ENCODE results near the gene ITGB7. TPM values are rescaled to one million over a fixed set of nuclear protein-coding genes. Genes with fewer than 3 reads are reported as not detected.

Gene ITGB7
- total and polyA plus RNA-seq, 2 donors (not counting 3 experiments of a cell fraction or from before 2014, with no cell fraction given): 0.17 TPM; not detected in 1

DNA sequence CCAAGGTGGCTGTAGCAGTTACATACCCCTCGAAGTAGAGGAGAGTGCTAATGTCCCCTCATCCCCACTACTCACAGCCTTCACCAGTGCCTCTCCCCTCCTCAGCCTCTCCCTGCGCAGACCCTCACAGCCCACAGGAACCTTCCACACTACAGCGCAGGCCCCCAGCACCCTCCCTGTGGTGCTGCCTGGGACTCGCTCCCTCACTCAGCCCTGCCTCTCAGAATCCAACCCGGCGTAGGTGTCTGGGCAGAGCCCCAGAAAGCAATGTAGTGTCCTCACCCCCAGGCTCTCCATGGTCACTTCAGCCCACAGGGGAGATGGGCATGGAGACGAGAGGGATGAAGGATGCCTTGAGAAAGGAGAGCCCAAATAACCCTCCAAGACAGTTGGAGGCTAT lies 37.4 kb downstream of the ITGB7 start:
- BruUV-seq (replicated peaks): no TSS peak
- Histone ChIP-seq H3K4me3 (replicated peaks in 1 of 3; ENCODE audit: insufficient read depth in 1 of 3, low read depth in 1 of 3, low read length in 3 of 3) (no peak overlapping the region), H3K9ac (replicated peaks; ENCODE audit: extremely low read depth, insufficient read depth, low read length) (no peak overlapping the region), H3K9me3 (replicated peaks; ENCODE audit: control insufficient read depth, insufficient read depth, low read length) (no peaks in the 10 kb centered on the region), H3K27ac (ENCODE audit: insufficient read depth, low read depth, low read length) (no peak overlapping the region), H3K36me3 (ENCODE audit: control insufficient read depth in 2 of 2, extremely low read depth in 1 of 2, insufficient read depth in 2 of 2, low read length in 2 of 2) (peaks cover 0 to 7% of the 10 kb centered on the region in 2 experiments), H4K20me1 (replicated peaks; ENCODE audit: control insufficient read depth, extremely low read depth, insufficient read depth, low read length) (no peaks in the 10 kb centered on the region), H3K4me1 (ENCODE audit: control insufficient read depth, extremely low read depth, insufficient read depth, low read length) (no peaks in the 10 kb centered on the region), H3K79me2 (ENCODE audit: control insufficient read depth, insufficient read depth, low read length) (no peaks in the 10 kb centered on the region), H3K4me2 (ENCODE audit: insufficient read depth, low read length) (no peak overlapping the region), H2AFZ (ENCODE audit: low read depth, low read length) (no peak overlapping the region), H3K9me1 (replicated peaks; ENCODE audit: control insufficient read depth, extremely low read depth, insufficient read depth, low read length) (no peaks in the 10 kb centered on the region), H3K27me3 (ENCODE audit: control insufficient read depth in 2 of 2, insufficient read depth in 2 of 2, low read length in 2 of 2) (no peaks in the 10 kb centered on the region)
- dilution Hi-C loops (cut with MboI; ENCODE audit: extremely low pct_ligation_motif_present, low sequenced_read_pairs): no loop called here
- ChIA-PET CTCF (no interaction called here), POLR2A (no interaction called here)
- TF ChIP-seq POLR2A (IDR thresholded peaks at IDR 0.05; ENCODE audit: low read depth, low read length) (no peak), MAX (IDR thresholded peaks at IDR 0.05; ENCODE audit: insufficient read depth, insufficient read length) (no peak), EZH2 (IDR thresholded peaks at IDR 0.05; ENCODE audit: borderline replicate concordance, low read depth, low read length, severe bottlenecking) (no peak), FOS (IDR thresholded peaks at IDR 0.05; ENCODE audit: borderline replicate concordance, insufficient read depth, low read length) (no peak), JUN (IDR thresholded peaks at IDR 0.05; ENCODE audit: borderline replicate concordance, insufficient read depth, insufficient read length, low read depth) (no peak), MYC (IDR thresholded peaks at IDR 0.05; ENCODE audit: low read depth, low read length) (no peak)
- no peak for DNase-seq (ENCODE audit: low read depth, low spot score)
- no peak for FAIRE-seq
- intact Hi-C loops (cut with micrococcal nuclease): no loop called here

DNA sequence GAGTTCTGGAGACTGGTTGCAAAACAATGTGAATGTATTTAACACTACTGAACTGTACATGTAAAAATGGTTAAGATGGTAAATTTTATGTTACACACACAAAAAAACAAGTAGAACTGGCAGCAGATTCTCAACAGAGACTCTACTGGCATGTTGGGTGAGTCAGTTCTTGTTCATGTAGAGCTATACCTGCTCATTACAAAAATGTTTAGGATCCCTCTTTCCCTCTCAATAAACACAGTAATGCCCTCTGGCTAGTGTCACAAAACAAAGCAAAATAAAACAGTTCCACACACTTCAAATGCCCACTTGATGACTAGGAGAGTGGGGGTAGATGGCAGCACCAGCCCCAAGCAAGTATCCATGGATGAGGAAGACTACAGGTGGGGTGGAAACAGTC lies 40.2 kb downstream of the ITGB7 start:
- Histone ChIP-seq H3K27me3 (ENCODE audit: control insufficient read depth in 2 of 2, insufficient read depth in 2 of 2, low read length in 2 of 2) (no peaks in the 10 kb centered on the region), H3K9me3 (replicated peaks; ENCODE audit: control insufficient read depth, insufficient read depth, low read length) (no peaks in the 10 kb centered on the region), H3K9ac (replicated peaks; ENCODE audit: extremely low read depth, insufficient read depth, low read length) (no peak overlapping the region), H3K4me2 (ENCODE audit: insufficient read depth, low read length) (no peak overlapping the region), H4K20me1 (replicated peaks; ENCODE audit: control insufficient read depth, extremely low read depth, insufficient read depth, low read length) (no peaks in the 10 kb centered on the region), H3K4me3 (replicated peaks in 1 of 3; ENCODE audit: insufficient read depth in 1 of 3, low read depth in 1 of 3, low read length in 3 of 3) (no peak overlapping the region), H3K27ac (ENCODE audit: insufficient read depth, low read depth, low read length) (no peak overlapping the region), H3K79me2 (ENCODE audit: control insufficient read depth, insufficient read depth, low read length) (no peaks in the 10 kb centered on the region), H3K9me1 (replicated peaks; ENCODE audit: control insufficient read depth, extremely low read depth, insufficient read depth, low read length) (no peaks in the 10 kb centered on the region), H3K36me3 (ENCODE audit: control insufficient read depth in 2 of 2, extremely low read depth in 1 of 2, insufficient read depth in 2 of 2, low read length in 2 of 2) (peaks cover 0 to 5% of the 10 kb centered on the region in 2 experiments), H3K4me1 (ENCODE audit: control insufficient read depth, extremely low read depth, insufficient read depth, low read length) (no peaks in the 10 kb centered on the region), H2AFZ (ENCODE audit: low read depth, low read length) (no peak overlapping the region)
- TF ChIP-seq POLR2A (IDR thresholded peaks at IDR 0.05; ENCODE audit: low read depth, low read length): no peak
- no peak for TF ChIP-seq MAX (IDR thresholded peaks at IDR 0.05; ENCODE audit: insufficient read depth, insufficient read length)
- no peak for TF ChIP-seq GATA2 (IDR thresholded peaks at IDR 0.05; ENCODE audit: insufficient read depth, insufficient read length, low read depth, low read length)
- no peak for TF ChIP-seq JUN (IDR thresholded peaks at IDR 0.05; ENCODE audit: borderline replicate concordance, insufficient read depth, insufficient read length, low read depth)
- no peak for TF ChIP-seq CTCF (IDR thresholded peaks at IDR 0.05; ENCODE audit: extremely low read depth in 1 of 2, insufficient read depth in 1 of 2, low read depth in 1 of 2, low read length in 2 of 2)
- TF ChIP-seq MYC (IDR thresholded peaks at IDR 0.05; ENCODE audit: low read depth, low read length): no peak
- TF ChIP-seq EZH2 (IDR thresholded peaks at IDR 0.05; ENCODE audit: borderline replicate concordance, low read depth, low read length, severe bottlenecking): no peak
- TF ChIP-seq POLR2AphosphoS5 (IDR thresholded peaks at IDR 0.05; ENCODE audit: insufficient read depth, low read depth, low read length): no peak
- no peak for TF ChIP-seq FOS (IDR thresholded peaks at IDR 0.05; ENCODE audit: borderline replicate concordance, insufficient read depth, low read length)
- ChIA-PET POLR2A (no interaction called here), CTCF (interaction anchor here (1.7 kb wide), 1 partner anchor 26 kb away, joined by 4 read pairs; no protein-coding TSS in a partner anchor)
- no TSS peak for BruUV-seq (replicated peaks)
- FAIRE-seq (no peak), DNase-seq (ENCODE audit: low read depth, low spot score) (no peak)
- intact Hi-C loops (cut with micrococcal nuclease) (no loop called here), dilution Hi-C loops (cut with MboI; ENCODE audit: extremely low pct_ligation_motif_present, low sequenced_read_pairs) (no loop called here)

Measured in endothelial cell of umbilical vein (primary cell).